Fibroblast of villous mesenchyme (primary cell): ENCODE data around the gene RANBP17. TPM values are rescaled to one million over a fixed set of nuclear protein-coding genes. Genes with fewer than 3 reads are reported as not detected.
"Not testable (repeated sequence)": the region's sequence is repeated elsewhere in the genome, so short reads cannot be mapped to it uniquely, and the experiment has no call there.

ENCODE experiments used
- DNase-seq: peaks from one replicate; pipeline ENCODE4 v3.0.0-alpha.2; 2010; ENCODE audit warnings: low read depth
- H3K4me3 ChIP-seq: 2 replicates; pipeline ENCODE4 v1.5.1; 2011; ENCODE audit warnings: low read depth, mild to moderate bottlenecking, low read length
- total RNA-seq: library from RNA; depleted of rRNA; stranded (reverse); fragments of >200 nt; gene quantifications from 2 replicates; pipeline ENCODE4 v1.2.3, GENCODE V29; 2012
- TF ChIP-seq, protein P1 (sequence below): IDR thresholded peaks from 2 replicates; pipeline ENCODE4 v1.5.1; 2012; ENCODE audit warnings: low read depth, mild to moderate bottlenecking, low read length; ENCODE audit not compliant: insufficient read depth

Gene RANBP17
- total RNA-seq, 1 donor = 33.7 TPM

- TF ChIP-seq, protein P1, sequence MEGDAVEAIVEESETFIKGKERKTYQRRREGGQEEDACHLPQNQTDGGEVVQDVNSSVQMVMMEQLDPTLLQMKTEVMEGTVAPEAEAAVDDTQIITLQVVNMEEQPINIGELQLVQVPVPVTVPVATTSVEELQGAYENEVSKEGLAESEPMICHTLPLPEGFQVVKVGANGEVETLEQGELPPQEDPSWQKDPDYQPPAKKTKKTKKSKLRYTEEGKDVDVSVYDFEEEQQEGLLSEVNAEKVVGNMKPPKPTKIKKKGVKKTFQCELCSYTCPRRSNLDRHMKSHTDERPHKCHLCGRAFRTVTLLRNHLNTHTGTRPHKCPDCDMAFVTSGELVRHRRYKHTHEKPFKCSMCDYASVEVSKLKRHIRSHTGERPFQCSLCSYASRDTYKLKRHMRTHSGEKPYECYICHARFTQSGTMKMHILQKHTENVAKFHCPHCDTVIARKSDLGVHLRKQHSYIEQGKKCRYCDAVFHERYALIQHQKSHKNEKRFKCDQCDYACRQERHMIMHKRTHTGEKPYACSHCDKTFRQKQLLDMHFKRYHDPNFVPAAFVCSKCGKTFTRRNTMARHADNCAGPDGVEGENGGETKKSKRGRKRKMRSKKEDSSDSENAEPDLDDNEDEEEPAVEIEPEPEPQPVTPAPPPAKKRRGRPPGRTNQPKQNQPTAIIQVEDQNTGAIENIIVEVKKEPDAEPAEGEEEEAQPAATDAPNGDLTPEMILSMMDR = no peak
- no peak for DNase-seq
- H3K4me3 ChIP-seq = no peak overlapping the region
These were observed 32.8 kb downstream of the RANBP17 start for GRCh38 chr5:170894665-170895064.

GRCh38 chr5:170896779-170897178, 35.0 kb downstream of the RANBP17 start:
- H3K4me3 ChIP-seq = no peak overlapping the region
- peak; percentile 41 for DNase-seq
- TF ChIP-seq, protein P1 = peak; percentile 59

GRCh38 chr5:170903075-170903474, 41.3 kb downstream of the RANBP17 start:
- TF ChIP-seq, protein P1 = no peak
- no peak for DNase-seq
- no peak overlapping the region for H3K4me3 ChIP-seq

GRCh38 chr5:170907758-170908157, 45.9 kb downstream of the RANBP17 start:
- TF ChIP-seq, protein P1 = no peak
- no peak overlapping the region for H3K4me3 ChIP-seq
- peak; percentile 76 for DNase-seq

- H3K4me3 ChIP-seq = no peak overlapping the region
- TF ChIP-seq, protein P1 = no peak
- no peak for DNase-seq
These were observed 51.8 kb downstream of the RANBP17 start for GRCh38 chr5:170913573-170913972.

DNA sequence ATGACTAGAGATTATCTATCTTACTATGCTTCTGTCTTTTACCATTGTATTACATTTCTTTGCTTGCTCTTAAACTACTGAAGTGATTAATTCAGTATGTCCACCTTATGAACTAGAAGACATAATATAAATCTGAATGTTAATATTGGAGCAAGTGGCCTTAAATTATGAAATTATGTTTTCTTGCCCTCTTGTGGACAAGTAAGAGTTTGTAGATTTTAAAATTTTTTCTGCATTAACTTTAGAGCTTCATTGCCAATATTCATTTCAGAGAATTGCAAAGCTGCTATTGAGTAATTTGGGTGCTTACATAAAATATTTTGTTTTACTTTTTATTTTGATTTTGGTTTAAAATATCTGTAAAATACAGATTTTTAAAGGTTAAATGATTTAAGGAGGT, 55.3 kb downstream of the RANBP17 start:
- TF ChIP-seq, protein P1 = peak; percentile 18
- no peak overlapping the region for H3K4me3 ChIP-seq
- DNase-seq = no peak

GRCh38 chr5:170920196-170920595, 58.4 kb downstream of the RANBP17 start:
- no peak overlapping the region for H3K4me3 ChIP-seq
- TF ChIP-seq, protein P1 = no peak
- no peak for DNase-seq

DNA sequence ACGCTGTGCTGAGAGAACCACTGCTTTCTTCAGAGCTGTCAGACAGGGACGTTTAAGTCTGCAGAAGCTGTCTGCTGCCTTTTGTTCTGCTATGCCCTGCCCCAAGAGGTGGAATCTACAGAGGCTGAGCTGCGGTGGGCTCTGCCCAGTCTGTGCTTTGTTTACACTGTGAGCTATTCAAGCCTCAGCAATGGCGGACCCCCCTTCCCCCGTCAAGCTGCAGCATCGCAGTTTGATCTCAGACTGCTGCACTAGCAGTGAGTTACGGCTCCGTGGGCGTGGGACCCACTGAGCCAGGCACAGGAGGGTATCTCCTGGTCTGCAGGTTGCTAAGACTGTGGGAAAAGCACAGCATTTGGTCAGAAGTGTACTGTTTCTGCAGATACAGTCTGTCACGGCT, 60.5 kb downstream of the RANBP17 start:
- not testable (repeated sequence) for H3K4me3 ChIP-seq, DNase-seq
